Activated T-cell treated with anti-CD3 and anti-CD28 coated beads, Interleukin-2, amount 50 U/mL, for 1 hour (primary cell): Measurements from ENCODE around the gene ABHD17B.
"Not testable (repeated sequence)": the region's sequence is repeated elsewhere in the genome, so short reads cannot be mapped to it uniquely, and the experiment has no call there.

Source experiments
- DNase-seq: peaks from one replicate; pipeline ENCODE4 v3.0.0-alpha.2; 2020

ABHD17B gene

DNA sequence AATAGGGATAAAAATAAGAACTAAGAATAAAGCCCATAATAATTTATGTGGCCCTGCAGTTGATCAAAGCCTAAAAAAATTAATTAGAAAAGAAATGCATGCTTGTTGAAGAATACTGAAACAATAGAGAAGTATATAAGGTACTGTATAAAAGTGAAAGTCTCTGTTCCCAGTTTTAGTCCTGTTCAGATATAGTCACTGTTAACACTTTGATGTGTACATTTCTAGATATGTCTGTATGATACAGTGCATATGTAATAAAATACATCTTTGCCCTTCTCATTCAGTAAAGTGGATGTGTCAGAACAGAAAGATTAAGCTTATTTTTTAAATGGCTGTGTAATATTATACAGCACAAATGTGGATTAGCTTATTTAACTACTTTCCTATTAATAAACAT, 4.5 kb upstream of the ABHD17B start:
- no peak for DNase-seq

- no peak for DNase-seq
These were observed 929 bp upstream of the ABHD17B start for GRCh38 chr9:71911908-71912335.

DNA sequence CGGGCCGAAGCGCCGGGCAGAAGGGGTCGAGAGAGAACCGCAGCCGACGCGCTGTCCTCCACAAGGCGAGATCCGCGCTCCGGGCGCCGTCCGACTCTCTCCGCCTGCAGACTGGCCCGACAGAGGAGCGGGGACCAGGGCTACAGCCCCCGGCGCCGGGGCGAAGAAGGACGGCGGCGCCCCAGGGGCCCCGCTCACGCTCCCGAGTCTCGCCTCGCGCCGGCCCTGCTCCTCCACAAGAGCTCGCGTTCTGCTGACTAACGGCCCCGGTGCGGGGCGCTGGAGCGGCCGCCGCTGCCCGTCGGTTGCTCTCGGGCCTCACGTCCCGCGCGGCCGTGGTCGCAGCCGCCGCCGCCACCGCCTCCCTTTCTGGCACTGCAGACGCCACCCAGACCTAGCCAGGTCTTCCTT, 338 bp downstream of the ABHD17B start:
- DNase-seq, result no peak

DNA sequence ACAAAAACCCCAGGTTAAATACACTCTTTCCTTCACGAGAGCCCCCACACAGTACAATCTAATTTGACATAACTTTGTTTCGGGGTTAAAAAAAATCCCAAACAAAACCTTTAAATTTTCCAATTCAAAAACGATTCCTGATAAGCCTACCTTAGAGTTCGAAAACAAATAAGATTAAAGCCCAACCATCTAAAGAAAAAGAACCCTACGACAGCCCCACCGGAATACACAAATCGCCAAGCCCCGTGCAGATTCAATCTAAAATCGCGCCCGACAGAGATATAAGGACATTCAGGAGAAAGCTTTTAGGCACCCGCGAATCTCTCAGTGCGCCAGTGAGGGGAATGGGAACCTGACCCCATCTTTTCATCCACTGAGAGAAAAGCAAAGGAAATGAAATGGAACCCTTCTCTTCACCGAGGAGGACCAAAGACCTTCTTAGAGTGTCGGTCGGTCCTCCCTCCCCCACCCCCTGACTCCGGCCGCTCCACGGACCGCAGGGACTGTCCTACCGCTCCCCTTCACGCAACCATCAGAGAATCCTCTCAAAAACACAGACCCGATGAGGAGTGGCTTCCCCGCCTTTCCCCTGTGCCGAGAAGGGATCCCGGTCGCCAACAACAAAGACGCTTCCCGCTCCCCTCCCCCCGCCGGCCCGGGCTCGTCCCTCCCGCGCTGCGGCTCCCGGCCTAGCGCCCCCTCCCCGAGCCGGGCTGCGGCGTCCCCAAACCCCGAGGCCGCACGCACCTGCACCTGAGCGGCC, 925 bp downstream of the ABHD17B start:
- no peak for DNase-seq

DNA sequence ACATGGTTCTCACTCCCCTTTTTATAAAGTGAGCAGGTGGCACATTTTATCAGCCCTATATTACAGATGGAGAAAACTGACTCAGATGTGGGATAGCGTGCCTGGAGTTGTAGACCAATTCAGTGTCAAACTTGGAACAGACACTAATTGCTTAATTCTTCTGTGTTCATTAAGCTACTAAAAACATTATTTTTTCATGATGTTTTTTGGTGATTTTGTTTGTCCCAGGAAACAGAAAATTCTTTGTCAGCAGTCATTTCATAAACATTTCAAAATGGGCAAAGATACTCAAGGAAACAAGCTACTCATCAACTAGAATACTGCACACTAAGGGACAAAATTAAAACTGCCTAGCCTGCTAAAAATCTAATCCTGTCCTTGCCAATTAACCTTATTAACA, 2.2 kb downstream of the ABHD17B start:
- no peak for DNase-seq

DNA sequence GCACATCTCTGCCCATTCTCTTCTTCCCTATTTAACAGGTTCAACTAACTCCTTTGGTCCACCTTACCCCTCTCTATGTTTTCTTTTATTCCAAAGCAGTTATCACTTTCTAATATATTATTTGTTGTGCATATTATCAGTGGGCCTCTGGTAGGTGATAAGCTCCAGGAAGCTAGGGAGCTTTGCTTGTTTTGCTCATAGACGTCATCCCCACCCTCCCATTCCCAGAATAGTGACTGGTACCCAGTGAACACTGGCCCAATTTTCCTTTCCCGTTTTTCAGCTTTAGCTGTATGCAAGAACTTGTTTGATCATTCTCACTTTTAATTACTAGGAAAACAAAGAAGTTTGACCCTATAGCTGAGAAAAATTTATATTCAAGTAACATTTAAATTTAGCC, 6.9 kb downstream of the ABHD17B start:
- DNase-seq, result no peak

GRCh38 chr9:71901695-71902597, 9.0 kb downstream of the ABHD17B start:
- DNase-seq, result no peak

GRCh38 chr9:71898756-71899155, 12.2 kb downstream of the ABHD17B start:
- not testable (repeated sequence) for DNase-seq

- DNase-seq, result no peak
These were observed 13.4 kb downstream of the ABHD17B start for GRCh38 chr9:71897577-71897976.

DNA sequence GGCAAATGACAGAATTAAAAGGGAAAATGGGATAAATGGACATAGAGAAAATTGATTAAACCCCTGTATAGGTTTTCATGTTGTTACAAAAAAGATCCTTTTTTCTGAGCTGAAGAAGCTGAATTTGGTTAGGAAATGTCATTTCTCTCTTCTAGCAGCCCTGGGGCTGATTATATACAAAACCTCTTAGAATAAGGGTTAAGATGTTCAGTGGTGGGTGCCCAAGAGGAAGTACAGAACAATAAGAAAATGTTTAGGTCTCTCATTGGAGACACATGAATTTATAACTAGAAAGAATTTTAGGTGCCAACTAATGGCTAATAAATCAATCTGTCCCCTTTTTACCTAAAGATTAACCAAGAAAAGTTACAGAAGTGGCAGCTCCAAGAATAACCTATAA, 14.2 kb downstream of the ABHD17B start:
- DNase-seq, result no peak

DNA sequence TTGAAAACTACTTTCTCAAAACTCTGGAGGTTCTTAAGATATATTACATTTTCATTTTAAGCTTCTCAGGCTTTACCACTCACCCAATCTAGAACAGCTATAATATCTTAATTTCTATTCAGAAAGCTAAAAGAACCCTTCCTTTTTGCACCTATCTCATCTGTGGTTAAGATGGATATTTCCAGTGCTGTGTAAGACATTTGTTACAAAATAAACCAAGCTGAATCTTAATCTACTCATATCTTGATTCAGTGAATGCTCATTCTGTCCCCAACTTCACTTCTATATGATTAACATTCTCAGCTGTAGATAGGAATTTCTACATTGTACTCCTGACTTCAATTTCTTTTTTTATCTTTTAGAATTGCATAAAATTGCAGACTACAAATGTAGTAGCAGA, 15.0 kb downstream of the ABHD17B start:
- DNase-seq, result no peak

DNA sequence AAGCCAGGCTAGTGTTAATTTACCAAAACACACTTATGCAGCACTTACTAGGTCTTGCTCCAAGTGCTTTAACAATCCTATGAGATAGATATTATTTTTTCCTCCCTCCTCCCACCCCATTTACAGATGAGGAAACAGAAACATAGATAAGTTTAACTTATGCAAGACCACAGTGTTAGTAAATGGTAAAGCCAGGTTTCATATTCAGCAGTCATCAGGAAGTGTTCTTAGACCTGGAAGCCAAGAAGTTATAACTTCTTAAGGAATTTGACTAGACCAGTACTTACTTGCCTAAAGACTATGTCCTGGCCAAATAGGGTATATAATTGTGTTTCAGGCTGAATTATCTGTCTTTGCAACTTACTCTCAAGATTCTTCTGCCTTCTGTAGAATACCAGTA, 15.9 kb downstream of the ABHD17B start:
- no peak for DNase-seq

DNA sequence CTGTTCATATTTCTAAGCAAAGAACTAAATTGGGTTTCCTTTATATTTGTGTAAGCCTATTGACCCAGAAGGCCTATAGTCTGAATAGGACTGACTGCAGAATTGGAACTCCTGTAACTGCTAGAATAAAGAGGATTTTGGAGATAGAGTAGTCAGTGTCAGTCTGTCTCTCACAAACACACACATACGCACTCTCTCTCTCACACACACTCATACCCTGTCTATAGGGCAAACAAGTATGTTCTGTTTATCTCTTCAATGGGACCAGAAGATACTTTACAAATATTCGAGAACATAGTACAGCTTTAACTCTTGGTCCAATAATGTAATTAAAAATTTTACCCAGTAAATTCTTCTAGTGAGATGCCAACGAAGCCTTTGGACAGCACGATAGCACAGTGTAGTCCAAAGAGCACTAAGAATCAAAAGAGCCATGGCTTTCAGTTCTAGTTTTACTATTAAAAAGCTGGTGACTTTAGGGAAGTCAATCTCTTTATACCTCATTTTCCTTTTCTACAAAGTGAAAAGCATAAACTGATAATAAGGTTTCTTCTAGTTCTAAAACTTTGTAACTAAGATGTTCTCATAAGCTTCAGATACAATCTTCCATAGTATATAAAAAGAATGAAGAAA, 19.3 kb downstream of the ABHD17B start:
- DNase-seq, result no peak

- no peak for DNase-seq
These were observed 20.8 kb downstream of the ABHD17B start for GRCh38 chr9:71890042-71890679.

GRCh38 chr9:71887362-71887761, 23.6 kb downstream of the ABHD17B start:
- no peak for DNase-seq

DNA sequence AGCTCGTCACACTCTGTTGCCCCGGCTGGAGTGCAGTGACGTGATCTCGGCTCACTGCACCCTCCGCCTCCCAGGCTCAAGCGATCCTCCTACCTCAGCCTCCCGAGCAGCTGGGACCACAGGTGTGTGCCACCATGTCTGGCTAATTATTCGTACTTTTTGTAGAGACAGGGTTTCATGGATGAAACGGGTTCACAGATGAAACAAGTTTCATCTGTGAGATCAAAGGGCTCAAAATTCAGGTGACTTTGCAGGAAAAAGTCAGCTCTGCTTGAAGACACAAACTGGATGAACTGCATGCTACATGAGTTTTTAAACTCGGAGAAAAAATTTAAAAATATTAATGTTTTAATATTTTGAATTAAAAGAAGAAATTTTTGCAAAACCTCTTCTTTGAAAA, 24.5 kb downstream of the ABHD17B start:
- no peak for DNase-seq

DNA sequence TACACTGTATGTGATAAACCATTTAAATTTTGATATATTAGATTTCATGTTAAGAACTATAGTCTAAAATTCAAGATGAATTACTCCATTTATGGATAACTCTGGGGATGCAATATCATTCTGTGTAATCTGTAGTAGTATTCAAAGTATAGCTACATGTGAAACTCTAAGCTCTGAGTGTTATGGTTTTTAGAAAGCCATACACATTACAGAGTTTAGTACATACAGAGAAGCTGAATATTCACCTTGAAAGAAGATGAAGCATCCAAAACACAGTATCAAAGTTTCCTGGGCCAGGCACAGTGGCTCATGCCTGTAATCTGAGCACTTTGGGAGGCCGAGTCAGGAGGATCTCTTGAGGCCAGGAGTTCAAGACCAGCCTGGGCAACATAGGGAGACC, 25.0 kb downstream of the ABHD17B start:
- DNase-seq, result no peak

DNA sequence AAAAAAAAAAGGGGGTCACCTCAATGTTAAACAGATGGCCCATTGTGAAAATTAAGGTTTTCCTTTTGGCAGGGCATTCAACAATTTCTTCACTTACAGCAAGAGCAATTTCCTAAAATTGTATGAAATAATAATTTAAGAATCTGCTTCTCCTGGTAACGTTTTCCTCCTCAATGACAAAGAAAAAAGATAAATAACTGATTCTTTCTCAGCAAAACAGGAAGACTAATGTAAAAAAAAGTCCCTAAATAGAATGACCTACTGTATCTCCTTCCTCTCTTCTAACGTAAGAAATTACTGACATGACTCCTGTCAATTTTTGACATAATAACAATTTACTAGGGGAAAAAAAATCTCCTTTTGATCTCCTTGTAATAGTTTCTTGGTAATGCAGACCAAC, 25.5 kb downstream of the ABHD17B start:
- no peak for DNase-seq

GRCh38 chr9:71884005-71884404, 27.0 kb downstream of the ABHD17B start:
- no peak for DNase-seq

- no peak for DNase-seq
These were observed 31.3 kb downstream of the ABHD17B start for GRCh38 chr9:71879644-71880174.

GRCh38 chr9:71878327-71879274, 32.4 kb downstream of the ABHD17B start:
- DNase-seq, result no peak

- no peak for DNase-seq
These were observed 34.2 kb downstream of the ABHD17B start for GRCh38 chr9:71876829-71877228.
